Inflammatory macrophage (primary cell): ENCODE results near the gene CTSW.

ENCODE experiments used
- DNase-seq, 2 donors: peaks; one replicate each; pipeline ENCODE4 v3.0.0-alpha.2; 2020 to 2022

The CTSW gene

GRCh38 chr11:65932558-65932919 is 52.9 kb downstream of the CTSW start:
- DNase-seq = peak in 1 of 2 donors; percentile 33
